Measurements from ENCODE around the gene LRIG1.

LRIG1 gene

DNA sequence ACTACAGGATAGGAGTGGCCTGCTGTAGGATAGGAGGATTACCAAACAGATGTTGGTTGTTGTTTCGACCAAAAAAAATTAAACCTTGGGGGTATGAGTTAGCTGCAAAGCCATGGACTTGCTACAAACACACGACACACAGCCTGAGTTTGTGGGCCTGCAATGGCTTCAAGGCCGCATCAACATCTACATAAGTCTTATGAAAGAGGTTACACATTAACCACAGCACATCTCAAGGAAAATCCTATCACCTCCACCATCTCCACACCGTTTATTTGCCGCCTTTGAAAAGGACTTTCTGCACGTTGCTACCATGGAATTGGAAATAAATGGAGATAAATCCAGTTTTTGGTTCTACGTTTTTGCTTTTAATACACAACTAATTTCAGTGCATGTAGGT is 23.0 kb downstream of the LRIG1 start:
- in situ Hi-C loops (cut with HindIII; ENCODE audit: low pct_ligation_motif_present, low pct_unique_long_range_greater_than_20kb, low sequenced_read_pairs) = no loop called here

DNA sequence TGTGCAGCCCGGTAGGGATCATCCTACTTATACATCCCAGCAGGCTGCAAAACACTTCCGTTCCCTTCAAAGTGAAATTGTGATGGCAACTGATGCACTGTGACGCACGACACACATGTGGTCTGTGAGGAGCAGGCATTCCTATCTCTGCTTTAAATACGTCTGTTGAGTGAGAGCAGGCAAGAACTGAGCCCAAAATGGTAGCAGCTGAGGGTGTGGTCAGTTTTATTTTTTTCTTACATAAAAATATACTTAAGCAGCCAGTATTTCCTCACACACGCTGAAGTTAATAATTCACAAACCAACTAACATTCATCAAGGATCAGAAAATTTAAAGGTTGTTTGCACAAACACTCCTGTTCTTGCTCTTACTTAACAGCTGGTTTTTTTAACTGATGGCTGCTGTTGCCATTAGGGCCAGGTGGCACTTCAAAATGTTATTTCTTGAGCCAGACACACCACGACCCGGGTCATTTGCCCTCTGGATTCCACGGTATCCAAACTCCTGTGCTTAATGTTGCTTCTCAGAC is 23.9 kb downstream of the LRIG1 start:
- in situ Hi-C loops (cut with HindIII; ENCODE audit: low pct_ligation_motif_present, low pct_unique_long_range_greater_than_20kb, low sequenced_read_pairs) = no loop called here
- DNase-seq = no peak

More for the DNA sequence above, 23.0 kb downstream of the LRIG1 start:
- no peak for DNase-seq

DNA sequence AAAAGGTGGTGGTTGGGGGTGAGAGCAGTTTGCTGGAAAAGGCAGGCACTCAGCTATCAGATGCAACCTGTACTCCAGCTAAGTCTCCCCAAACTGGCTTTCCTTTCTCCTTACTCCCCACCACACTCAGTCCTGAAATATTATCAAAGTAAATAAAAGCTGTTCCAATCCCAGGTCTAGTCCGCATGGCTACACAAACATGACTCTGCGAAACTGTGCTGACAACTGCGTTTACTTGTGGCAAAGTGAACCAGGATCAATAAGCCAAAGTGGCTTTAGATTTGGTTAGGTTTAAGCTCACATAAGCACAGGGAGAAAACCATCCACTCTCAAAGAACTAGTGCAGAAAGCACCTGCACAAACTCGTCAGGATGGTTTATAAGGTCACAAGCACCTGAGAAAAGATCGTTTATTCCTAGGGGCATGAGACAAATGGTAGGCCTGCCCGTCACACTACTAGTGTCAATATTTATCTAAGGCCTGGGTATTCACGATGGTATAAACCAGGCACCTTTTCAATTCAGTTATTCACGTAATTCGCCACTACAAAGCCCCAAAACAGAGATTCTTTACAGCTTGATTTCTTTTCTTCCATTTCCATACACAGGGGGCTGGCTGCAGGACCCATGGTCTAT is 25.3 kb downstream of the LRIG1 start:
- in situ Hi-C loops (cut with HindIII; ENCODE audit: low pct_ligation_motif_present, low pct_unique_long_range_greater_than_20kb, low sequenced_read_pairs) = no loop called here
- DNase-seq = no peak

DNA sequence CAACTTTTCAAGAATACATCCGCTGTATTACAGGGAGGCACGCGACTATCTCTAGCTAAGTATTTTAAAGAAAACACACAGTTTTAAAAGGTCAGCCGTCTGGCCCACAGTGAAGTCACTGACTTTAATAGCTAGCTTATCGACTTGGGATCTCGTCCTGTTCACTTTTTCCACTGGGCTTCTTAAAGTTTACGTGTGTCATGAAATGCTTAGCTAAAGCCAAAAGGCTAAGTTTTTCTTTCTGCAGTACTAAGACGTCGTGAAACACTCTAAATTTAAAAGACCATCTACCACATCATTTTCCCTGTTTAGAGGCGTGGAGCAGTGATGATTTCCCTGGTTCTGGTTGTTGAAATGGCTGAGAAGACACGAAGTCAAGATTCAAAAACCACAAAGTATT is 27.1 kb downstream of the LRIG1 start:
- no peak for DNase-seq
- in situ Hi-C loops (cut with HindIII; ENCODE audit: low pct_ligation_motif_present, low pct_unique_long_range_greater_than_20kb, low sequenced_read_pairs) = no loop called here

DNA sequence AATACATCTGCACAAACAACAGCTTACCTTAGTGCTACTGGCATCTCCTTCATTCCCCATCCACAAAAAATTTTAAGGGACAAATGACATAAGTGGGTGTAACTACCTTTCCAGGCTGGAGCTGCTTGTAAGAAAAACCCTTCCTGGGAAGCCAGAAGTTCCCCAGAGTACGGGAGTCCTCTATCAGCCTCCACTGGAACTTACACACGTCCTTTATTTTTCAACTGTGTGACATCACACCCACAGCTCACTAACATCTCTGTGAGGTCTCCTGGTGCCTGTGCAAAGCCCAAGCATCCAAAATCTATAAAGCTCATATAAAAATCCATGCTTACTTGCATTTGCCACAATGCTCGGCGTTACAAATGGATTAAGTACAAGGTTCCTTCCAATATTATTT is 27.6 kb downstream of the LRIG1 start:
- in situ Hi-C loops (cut with HindIII; ENCODE audit: low pct_ligation_motif_present, low pct_unique_long_range_greater_than_20kb, low sequenced_read_pairs) = no loop called here
- DNase-seq = no peak

DNA sequence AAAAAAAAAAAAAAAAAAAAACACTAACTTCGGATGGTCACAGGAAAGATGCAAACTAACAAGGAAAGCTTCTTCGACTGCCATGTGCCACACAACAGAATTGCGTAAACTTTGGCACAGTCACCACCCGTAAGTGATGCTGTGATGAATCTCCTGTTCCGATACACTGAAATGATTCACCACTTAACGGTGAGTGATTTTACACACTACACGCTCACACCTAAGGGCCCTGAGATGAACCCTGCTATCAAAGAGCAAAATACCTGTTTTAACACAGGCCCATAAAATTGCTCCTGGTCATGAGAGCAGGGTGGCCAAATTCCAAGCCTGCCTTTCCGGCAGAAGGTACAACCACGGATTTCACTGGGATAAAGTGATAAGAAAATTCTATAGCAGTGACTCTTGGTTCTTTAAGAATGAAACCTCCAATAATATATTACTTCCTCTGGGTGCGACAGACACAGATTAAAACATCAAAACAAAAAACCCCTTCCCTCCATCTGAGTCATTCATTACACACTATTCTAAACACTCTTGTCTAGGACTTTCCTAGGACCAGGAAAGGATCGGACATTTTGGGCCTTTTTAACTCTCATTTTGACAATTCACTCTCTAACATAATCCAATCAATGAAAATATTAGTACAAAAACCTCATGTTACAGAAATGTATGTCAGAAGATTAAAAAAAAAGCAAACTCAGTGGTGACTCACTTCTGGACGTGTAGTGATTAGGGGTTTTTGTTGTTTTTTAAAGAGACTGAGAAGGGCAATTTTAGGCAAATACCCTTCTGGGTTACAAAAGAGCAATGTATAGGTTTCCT is 28.3 kb downstream of the LRIG1 start:
- in situ Hi-C loops (cut with HindIII; ENCODE audit: low pct_ligation_motif_present, low pct_unique_long_range_greater_than_20kb, low sequenced_read_pairs) = no loop called here
- peak; percentile 43 for DNase-seq

DNA sequence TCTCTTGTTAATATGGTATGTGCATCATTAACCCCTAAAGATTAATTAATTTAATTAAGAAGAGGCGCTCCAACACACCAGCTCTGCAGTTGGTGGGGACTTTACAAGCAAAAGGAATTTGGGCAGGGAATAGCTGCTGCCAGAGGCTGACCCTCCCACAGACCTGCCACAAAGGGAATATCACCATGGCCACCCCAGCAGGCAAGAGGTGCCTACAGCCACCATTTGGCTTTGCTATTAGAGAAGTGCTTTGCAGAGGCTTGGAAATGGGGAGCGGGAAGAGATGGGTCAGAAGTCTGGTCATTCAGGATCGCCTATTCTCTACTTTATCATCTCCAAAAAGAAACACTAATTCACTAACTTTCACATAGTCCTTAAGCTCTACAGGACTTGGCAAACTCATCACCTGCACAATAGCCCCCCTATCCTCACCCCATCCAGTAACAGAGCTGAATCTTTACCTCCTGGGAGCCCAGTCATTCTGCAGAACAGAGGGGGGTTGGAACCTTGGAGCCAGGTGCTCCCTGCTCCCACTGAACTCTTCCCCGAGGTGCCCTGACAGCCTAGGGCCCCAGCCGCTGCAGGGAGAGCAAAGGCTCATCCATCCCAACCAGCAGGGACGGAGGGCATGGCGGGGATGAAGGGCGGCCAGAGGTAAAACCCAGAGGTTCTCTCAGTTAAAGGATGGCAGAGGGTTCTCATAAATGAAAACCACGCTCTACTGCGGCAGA is 29.7 kb downstream of the LRIG1 start:
- in situ Hi-C loops (cut with HindIII; ENCODE audit: low pct_ligation_motif_present, low pct_unique_long_range_greater_than_20kb, low sequenced_read_pairs) = no loop called here
- no peak for DNase-seq

DNA sequence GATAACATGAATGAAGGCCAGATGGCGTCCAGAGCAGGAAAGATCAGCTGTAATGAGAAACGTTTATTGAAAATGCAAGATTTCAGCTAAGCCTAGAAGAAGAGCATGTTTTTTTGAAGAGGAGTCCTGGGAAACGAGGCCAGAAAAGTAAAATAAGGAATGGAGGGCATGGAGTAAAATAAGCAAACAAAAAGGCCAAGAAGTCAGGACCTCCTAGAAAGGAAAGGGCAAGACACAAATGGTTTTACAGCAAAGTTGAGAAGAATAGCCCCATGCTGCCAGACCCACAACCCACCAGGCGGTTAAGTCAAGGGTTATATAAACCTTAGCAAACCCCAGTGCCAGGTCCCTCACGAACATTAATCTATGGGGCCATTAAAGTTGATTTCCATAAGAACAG is 30.5 kb downstream of the LRIG1 start:
- in situ Hi-C loops (cut with HindIII; ENCODE audit: low pct_ligation_motif_present, low pct_unique_long_range_greater_than_20kb, low sequenced_read_pairs) = no loop called here

DNA sequence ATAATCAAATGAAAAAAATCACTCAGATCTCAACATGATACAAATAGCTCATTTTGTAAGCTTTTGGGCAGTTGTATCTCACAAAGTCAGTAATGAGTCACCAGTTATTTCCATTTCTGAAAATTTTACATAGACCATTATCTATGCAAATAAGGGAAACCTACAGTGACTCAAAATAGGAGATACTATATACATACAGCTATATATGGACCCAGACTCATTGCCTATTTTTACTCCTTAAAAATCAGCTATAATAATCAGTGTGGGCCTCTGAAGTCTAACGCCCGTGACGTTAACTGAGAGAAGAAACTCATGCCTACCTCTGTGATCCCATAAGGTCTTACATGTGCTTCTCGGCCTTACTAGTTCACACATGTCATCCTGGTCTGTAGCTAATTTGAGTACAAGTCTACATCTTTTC is 31.6 kb downstream of the LRIG1 start:
- in situ Hi-C loops (cut with HindIII; ENCODE audit: low pct_ligation_motif_present, low pct_unique_long_range_greater_than_20kb, low sequenced_read_pairs) = no loop called here
- no peak for DNase-seq

More for the DNA sequence above, 30.5 kb downstream of the LRIG1 start:
- no peak for DNase-seq

DNA sequence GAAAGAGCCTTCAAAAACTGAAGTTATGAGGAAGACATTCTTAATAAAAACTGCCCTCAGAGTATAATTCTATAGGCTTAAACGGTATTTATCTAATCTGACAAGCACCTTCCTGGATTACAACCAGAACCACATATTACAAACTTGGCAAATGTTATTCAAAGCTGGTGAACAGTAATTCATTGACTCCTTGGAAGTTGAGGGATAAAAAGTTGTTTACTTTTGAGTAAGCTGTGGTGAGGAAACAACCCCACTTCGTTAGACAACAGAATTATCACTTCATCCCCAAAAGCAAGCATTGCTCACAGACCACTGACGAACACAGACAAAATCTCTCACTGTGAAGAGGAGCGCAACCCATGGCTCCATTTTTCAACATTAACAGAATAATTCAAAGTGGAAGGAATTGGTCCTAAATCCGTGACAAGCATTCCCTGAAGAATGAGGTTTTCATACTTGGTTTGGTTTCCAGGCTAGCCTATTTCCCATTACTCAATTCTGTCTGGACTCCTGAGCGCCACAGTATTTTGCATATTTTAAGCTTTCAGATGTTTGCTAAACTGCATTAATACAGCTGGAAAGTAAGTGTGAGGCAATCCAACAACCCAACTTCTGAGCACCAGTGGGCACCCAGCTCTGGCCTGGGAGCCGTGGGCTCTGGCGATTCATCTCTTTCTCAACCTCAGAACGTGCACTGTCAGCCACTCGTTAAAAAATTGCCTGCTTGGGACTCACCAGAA is 32.7 kb downstream of the LRIG1 start:
- in situ Hi-C loops (cut with HindIII; ENCODE audit: low pct_ligation_motif_present, low pct_unique_long_range_greater_than_20kb, low sequenced_read_pairs) = no loop called here
- DNase-seq = no peak

DNA sequence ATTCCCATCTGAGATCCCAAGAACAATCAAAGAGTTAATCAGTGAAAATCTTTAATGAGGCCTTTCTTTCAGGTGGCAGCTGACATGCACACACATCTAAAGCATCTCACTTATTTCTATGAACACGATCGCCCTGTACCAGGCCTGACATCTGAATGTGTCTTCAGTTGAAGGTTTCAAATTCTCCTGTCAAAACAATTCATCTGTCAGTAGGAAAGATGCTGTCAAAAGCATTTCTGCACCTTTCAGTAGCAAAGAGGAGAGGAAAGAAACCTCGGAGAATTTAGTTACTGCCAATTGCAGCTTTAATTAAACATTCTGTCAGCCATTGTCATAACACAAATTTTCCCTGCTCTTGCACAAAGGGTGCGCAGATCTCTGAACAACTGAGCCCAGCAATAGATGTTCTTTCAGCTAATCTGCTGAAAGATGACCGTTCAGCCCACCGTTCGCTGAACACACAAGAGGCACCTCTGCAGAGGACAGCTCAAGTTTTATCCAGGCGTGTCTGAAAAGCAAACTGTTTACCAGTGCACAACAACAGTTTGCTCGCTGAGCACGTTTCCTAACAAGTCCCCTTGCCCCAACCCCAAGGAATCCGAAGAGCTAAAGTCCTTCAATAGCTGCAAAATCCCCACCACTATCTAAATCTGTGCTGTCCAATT is 34.1 kb downstream of the LRIG1 start:
- no peak for DNase-seq
- in situ Hi-C loops (cut with HindIII; ENCODE audit: low pct_ligation_motif_present, low pct_unique_long_range_greater_than_20kb, low sequenced_read_pairs) = no loop called here

DNA sequence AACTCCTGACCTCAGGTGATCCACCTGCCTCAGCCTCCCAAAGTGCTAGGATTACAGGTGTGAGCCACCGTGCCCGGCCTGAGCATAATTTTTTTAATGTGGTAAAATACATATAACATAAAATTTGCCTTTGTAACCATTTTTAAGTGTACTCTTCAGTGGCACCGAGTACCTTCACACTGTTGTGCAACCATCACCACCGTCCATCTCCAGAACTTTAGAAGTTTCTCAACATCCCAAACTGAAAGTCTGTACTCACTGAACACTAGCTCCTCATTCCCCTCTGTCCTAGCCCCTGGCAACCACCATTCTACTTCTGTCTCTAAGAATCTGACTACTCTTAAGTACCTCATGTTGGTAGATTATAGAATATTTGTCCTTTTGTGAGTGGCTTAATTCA is 35.2 kb downstream of the LRIG1 start:
- DNase-seq = no peak
- in situ Hi-C loops (cut with HindIII; ENCODE audit: low pct_ligation_motif_present, low pct_unique_long_range_greater_than_20kb, low sequenced_read_pairs) = no loop called here

DNA sequence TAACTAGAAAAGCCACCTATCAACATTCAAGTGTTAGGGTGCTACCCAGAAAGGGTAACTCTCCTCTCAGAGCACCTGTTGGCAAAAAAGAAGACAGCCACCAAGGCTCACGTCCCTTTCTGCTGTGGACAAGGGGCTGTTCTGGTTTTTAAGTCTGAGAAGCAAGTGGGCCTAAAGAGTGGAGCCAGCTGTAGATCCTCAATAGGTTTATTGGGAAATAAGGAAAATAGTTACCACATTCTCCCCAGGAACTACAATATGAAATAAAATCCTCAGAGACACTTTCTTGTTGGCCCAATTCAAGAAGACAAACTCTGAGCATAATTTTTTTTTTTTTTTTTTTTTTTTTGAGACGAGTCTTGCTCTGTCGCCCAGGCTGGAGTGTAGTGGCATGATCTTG is 35.8 kb downstream of the LRIG1 start:
- DNase-seq = no peak
- in situ Hi-C loops (cut with HindIII; ENCODE audit: low pct_ligation_motif_present, low pct_unique_long_range_greater_than_20kb, low sequenced_read_pairs) = no loop called here

DNA sequence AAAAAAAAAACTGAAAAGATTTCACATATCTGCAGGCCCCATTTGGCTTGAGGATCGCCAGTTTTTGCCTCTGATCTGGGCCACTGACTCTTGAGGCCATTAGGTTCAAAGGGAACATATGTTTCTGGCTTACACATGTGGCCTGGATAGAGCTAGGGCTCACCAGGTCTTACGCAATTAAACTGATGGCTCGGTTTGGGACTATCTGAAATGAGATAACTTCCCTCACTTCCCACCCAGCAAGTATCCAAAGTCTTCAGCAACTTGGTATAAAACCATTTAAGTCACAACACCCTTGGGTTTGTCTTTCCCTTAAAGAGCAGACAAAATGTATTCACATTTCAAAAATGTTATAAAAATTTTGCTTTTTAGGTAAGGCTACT is 36.3 kb downstream of the LRIG1 start:
- no peak for DNase-seq
- in situ Hi-C loops (cut with HindIII; ENCODE audit: low pct_ligation_motif_present, low pct_unique_long_range_greater_than_20kb, low sequenced_read_pairs) = no loop called here

DNA sequence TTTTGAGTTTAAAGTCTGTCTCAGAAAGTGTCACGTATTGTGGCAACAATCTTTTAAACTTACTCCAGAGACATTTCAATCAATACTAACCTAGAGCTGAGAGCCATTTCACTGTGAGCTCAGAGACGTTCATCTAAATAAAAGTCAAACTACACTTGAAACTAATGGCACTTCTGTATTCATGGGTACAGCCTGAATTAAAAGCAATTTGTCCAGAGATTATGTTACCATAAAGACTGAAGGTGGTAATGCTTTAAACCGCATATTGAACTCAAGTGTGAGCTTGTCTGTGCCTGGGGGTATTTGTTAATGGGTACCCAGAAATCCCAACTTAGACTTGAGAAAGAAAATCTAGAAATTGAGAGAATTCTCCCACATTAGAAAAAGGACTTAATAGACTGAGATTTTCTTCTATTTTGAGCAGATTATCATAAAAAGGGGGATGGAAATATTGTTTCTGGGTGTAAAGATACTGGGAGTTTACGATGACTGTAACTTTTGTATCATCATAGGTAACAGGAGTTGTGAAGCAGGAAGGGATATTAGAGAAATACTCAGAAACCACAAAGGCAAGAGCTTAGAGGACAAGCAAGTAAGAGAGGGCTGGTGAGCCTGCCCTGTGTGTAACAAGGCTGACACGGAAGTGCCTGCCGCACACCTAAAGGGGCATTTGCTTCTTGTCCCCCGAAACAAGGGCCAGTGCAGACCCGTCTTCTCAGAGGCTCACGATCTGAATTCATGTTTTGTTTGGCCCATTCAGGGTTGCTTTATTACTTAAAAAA is 36.9 kb downstream of the LRIG1 start:
- DNase-seq = no peak
- in situ Hi-C loops (cut with HindIII; ENCODE audit: low pct_ligation_motif_present, low pct_unique_long_range_greater_than_20kb, low sequenced_read_pairs) = no loop called here

DNA sequence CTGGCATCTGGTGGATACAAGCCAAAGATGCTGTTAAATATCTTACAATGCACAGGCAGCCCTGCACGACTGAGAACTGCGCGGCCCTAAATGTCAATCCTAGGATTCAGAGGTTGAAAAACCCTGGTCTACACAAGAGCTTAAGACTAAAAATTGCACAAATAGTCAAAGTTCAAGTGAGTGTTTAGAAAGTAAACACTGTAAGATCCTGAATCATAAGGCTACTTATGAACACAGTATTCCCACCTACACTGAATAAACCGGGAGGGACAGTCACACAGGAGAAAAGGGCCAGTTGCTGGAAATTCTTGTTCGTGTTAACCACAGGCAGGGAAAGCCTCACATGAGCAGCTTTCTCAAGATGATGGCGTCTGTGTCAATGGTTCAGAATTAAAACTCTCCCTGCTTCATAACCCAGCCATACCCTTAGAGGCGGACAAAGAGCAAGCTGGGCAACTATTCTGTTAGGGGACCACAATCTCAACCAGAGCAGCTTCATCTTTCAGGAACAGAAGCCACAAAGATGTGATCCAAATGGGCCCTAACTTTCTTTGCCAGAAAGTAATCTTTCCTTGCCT is 37.7 kb downstream of the LRIG1 start:
- no peak for DNase-seq
- in situ Hi-C loops (cut with HindIII; ENCODE audit: low pct_ligation_motif_present, low pct_unique_long_range_greater_than_20kb, low sequenced_read_pairs) = no loop called here

DNA sequence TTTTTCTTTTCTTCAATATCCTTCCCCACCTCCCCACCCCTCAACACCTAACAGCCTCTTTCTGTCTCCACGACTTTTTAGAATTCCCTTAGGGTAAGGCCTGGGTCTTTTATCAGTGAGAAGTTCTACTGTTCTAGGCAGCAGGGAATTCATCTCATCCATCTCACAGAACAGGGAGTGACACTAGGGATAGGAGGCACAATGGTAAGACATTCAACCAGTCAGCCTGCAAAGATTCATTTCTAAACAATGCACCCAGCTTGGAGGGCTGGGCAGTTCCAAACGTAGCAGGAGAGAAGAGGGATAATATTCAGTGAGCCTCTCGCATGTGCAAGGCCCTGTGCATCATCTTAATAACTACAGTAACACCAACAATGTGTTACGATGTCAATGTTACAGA is 43.6 kb downstream of the LRIG1 start:
- in situ Hi-C loops (cut with HindIII; ENCODE audit: low pct_ligation_motif_present, low pct_unique_long_range_greater_than_20kb, low sequenced_read_pairs) = no loop called here
- no peak for DNase-seq

All from ACHN (cell line).